SHP77 (cell line): ENCODE results near the gene DNAJC12.
A peak's percentile ranks its signal among the peaks of the same experiment; 100 is the strongest.
"Not testable (repeated sequence)": the region's sequence is repeated elsewhere in the genome, so short reads cannot be mapped to it uniquely, and the experiment has no call there.

ENCODE experiments used
- DNase-seq, 2 experiments: peaks; one replicate each; lab custom pipeline; 2025; lab: John Stamatoyannopoulos, UW

DNAJC12 gene

GRCh38 chr10:67837541-67838314 lies at the start of gene DNAJC12:
Gene DNAJC12, minus strand, starts transcription at chr10:67838188. Its CDS starts 177 bp downstream, at chr10:67838011.
- DNase-seq, result peak; percentile 54 to 65

- DNase-seq, result peak in 1 of 2 experiments; percentile 32
These were observed 47.1 kb upstream of the DNAJC12 start for GRCh38 chr10:67884842-67885670.

GRCh38 chr10:67884313-67884841 lies 46.4 kb upstream of the DNAJC12 start, which contains the start of gene SIRT1:
Gene SIRT1, plus strand, starts transcription at chr10:67884656. Its CDS starts 66 bp downstream, at chr10:67884722.
- DNase-seq, result peak; percentile 76 to 78

GRCh38 chr10:67883710-67884312 lies 45.8 kb upstream of the DNAJC12 start:
- DNase-seq, result no peak

GRCh38 chr10:67878133-67878532 lies 40.1 kb upstream of the DNAJC12 start:
- DNase-seq, result no peak

- not testable (repeated sequence) for DNase-seq
These were observed 39.4 kb upstream of the DNAJC12 start for GRCh38 chr10:67877421-67877820.

GRCh38 chr10:67875340-67876238 lies 37.6 kb upstream of the DNAJC12 start:
- no peak for DNase-seq

- DNase-seq, result no peak
These were observed 32.0 kb upstream of the DNAJC12 start for GRCh38 chr10:67869996-67870395.

GRCh38 chr10:67868132-67868531 lies 30.1 kb upstream of the DNAJC12 start:
- no peak for DNase-seq

GRCh38 chr10:67864607-67865371 lies 26.8 kb upstream of the DNAJC12 start:
- no peak for DNase-seq

- DNase-seq, result no peak
These were observed 25.1 kb upstream of the DNAJC12 start for GRCh38 chr10:67863094-67863493.

- DNase-seq, result no peak
These were observed 23.9 kb upstream of the DNAJC12 start for GRCh38 chr10:67861750-67862432.

GRCh38 chr10:67858971-67859370 lies 21.0 kb upstream of the DNAJC12 start:
- no peak for DNase-seq

GRCh38 chr10:67853512-67853911 lies 15.5 kb upstream of the DNAJC12 start:
- no peak for DNase-seq

- no peak for DNase-seq
These were observed 14.8 kb upstream of the DNAJC12 start for GRCh38 chr10:67852761-67853160.

GRCh38 chr10:67851186-67851585 lies 13.2 kb upstream of the DNAJC12 start:
- DNase-seq, result no peak

- peak; percentile 65 to 71 for DNase-seq
These were observed 11.5 kb upstream of the DNAJC12 start for GRCh38 chr10:67849331-67850011.

- no peak for DNase-seq
These were observed 5.3 kb upstream of the DNAJC12 start for GRCh38 chr10:67843284-67843683.

- no peak for DNase-seq
These were observed 3.7 kb upstream of the DNAJC12 start for GRCh38 chr10:67841737-67842136.
